ENCODE data around the gene NRXN3.
A peak's percentile ranks its signal among the peaks of the same experiment; 100 is the strongest.

NRXN3 gene

DNA sequence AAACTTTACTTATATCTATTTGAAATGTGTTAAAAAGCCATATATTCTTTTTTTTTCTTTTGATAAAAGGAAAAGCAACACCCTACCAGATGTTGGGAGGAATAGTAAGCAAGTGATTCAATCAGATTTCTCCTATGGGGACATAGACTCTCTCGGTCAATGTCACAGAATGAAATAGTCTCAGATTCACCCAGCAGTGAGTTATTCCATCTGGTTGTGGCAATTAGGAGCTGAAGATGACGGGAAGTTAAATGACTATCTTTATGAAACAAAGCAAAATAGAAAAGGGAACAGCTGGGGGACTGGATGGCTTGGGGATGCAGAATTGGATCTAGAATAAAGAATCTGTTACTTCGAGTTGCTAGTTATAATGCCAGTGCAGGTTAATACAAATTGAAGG, 857.0 kb downstream of the NRXN3 start:
- no peak for DNase-seq

DNA sequence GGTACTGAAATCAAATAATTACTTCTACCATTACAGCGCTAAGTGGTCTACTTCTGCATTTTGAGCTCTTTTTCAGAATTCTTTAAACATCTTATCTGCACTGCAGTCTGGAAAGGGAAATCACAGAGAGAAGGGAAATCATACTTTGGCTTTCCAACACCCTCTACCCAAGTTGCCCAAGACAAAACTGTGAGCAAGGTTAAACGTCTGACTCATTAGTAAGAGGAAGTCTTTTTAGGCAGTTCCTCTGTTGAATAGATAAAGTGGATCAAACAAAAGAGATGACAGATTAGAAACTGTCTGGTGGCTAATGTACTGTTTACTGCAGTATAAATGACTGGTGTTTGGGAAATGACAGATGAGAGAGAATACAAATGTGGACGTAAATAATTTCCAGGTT, 858.1 kb downstream of the NRXN3 start:
- DNase-seq, result no peak

DNA sequence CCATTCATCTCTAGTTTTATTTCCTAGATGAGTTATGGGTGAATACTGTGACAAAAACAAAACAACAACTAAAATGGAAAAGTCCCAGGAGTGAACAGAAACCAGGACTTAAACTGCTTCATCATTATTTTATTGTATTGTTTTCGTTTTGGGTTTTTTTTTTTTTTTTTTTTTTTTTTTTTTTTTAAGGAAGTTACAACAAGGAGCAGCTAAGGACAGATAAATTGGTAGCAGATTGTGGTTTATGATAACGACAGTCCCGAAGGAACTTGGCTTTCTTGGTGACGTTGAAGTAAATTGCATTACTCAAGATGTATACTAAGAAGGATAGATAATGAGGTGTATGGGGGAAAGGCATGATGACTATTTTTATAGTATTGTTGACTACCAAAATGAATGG, 866.3 kb downstream of the NRXN3 start:
- no peak for DNase-seq

DNA sequence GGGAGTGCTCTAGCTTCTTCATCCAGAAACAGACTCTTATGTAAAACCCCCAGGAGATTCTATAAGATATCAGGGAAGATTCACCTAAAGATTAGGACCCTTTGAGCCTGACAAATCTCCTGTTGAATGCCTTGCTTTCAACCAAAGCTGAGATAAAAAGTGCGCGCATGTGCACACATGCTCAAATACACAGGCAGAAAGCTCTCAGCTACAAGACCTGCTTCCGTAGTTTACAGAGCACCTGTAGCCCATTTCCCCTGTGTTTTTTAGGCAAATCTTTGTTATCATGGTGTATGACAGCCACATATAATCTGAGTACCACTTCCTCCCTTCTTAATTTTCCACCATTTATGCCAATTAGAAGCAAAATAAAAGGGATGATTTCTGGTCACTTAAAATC, 866.9 kb downstream of the NRXN3 start:
- no peak for DNase-seq

DNA sequence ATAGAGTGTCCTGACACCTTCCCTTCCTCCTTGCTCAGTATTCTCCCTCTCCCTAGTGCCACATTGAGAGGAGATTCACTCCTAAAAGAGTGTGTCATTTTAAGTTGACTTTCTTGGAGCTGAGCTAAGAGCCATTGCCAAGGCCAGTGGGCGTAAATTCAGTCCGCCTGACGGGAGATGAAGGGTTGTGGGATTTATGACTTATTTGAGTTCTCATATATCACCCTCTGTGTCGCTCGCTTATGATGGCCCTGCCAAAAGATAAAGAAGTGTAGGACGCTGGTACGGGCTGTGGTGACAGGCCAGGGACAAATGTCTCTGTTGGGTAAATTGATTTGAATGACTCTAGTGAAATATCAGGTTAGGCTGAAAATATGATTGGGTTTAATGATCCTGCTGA, 867.4 kb downstream of the NRXN3 start:
- DNase-seq, result no peak

DNA sequence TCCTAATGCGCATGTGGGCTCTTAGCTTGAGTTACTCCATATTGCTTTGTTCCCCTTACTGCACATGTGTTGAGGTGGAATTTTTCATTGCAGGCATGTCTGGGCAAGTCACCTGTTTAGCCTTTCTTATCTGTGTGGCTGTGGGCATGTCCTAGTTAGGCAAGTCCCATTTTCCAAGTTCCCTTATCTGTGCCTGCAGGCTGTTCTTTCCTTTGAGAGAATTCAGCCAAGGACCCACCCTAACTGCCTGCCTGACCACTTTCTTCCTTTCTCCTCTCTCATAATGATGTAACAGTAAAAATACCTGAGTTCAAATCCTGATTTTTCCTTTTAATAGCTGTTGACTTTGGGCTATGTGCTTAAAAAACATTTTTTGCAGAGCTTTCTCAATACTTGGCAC, 870.6 kb downstream of the NRXN3 start:
- no peak for DNase-seq

DNA sequence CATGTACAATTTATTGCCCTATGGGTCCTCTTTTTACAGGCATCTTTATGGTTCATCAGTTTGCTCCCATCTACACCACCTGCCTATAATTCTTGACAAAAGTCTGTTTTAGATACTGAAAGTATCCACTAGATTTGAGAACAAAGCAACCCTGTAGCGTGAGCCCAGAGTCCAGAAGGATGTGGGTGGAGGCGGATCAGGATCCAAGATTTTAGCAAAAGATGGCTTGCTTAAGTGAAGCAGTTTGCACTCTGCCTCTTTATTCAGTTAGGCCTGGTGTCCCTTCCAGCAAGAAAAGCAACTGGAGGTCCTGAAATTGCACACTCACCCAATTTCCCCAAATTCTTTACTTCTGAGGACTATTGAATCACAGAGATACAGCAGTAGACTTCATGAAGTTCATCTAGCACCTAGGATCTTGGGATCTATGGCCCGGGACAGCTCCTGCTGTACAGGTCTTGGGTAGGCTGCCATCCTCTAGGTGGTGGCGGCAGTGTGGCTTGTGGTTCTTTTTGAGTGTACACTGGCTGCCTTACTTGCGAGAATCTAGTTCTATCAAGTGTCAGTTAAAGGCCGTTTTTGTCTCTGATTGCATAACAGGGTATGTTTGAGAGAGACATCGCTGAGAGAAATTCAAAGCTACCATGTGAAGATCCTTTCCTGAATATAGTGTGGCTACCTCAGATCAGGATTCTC, 873.2 kb downstream of the NRXN3 start:
- no peak for DNase-seq

DNA sequence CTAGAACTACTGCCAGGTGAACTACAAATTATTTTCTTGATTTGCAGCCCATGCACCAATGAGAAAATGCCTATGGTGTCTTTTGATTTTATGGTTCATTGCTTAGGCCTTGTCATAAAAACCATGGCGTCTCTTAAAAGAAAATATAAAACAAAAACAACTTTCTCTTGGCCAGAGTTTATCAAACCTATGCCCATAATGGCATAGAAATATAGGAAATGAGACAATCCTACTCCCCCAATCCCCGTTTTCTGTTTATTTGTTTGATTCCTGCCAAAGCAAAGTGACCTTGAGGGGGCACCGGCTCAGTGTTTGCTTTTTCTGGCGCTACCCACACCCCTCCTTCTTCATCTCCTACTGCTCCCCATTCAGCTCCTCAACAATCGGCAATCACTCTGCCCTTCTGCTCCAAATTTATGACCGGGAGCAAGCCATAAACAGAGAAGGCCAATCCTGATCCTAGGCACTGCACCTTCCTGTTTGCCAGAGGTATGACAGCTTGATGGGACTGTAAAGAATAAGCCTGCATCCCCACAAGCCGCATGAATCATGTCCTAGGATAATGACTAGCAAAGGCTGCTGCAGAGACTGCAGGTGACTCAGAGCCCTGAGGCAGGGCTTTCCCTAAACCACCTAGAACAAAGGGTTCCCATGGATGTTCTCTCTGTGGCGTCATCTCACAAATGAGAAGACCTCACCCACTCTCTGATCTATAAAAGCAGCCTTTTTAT, 874.9 kb downstream of the NRXN3 start:
- peak; percentile 27 for DNase-seq

DNA sequence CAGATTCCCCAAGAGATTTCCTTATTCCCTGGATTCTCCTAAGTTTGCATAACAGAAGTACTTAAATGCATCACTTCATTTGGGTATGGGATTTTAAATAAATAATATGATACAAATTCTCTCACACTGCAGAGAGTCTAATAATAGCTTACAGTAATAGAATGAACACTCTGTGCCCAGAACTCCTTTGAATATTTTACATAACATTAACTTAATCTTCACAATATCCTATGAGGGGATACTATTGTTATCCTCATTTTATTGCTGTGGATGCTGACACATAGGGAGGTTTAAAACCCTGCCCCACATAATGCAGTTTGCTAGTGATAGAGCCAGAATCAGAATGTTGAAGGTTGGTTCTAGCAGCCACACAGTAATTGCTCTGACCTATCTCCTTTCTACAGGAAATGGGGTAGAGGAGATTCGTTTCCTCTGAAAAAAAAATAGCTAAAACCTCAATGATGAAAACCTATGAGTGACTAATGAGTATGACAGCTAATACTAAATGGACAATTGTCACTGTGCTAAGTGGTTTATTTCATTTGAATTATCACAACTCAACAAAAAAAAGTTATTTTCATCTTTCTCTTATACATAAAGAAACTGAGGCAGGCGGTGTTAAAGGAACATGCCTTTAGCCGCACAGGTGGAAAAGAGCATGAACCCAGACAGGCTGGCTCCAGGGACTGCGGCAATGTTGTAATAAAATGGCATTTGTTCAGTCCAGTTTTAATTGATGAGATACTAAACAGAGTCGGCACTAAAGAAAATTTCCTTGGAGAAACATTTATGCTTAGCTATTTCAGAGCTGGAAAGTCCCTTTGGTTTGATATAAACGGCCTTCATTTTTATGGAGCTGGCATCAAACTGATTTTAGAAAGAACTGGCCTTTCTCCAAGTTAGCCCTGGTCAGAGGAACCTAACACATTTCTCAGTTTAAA, 880.9 kb downstream of the NRXN3 start:
- DNase-seq, result no peak

DNA sequence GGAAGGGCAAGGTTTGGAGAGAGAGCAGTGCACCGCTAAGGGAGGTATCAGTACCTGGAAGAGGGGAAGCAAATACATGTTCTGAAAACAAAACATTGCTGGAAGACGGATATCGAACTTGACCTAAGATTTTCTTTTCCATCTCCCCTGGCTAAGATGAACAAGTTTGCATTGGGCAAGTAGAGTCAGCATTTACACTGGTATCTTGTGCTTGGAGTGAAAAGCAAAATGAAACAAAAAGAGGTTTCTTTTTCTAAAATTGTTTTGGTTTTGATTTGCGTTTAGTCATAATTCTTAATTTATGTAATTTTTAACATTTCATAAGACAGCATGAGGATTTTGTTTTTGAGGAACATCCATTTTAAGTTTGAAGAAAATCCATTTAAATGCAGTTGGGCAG, 881.6 kb downstream of the NRXN3 start:
- DNase-seq, result no peak

DNA sequence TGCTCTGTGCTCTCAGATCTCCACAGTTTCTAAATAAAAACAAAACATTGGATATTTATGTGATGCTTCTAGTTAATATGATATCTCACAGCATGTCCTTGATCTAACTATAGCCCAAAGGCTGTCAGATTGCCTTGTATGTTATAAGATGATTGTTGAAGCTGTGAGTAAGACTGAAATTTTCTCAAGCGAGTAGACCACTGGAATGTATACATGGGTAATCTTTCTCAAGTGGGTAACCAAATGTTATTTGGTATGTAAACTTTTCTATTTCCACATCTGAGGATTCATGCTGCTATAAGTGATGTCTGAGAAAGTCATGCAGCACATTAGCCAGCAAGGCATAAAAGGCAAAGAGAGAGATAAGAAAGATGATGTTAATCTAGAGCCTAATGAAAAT, 886.7 kb downstream of the NRXN3 start:
- DNase-seq, result peak; percentile 85

DNA sequence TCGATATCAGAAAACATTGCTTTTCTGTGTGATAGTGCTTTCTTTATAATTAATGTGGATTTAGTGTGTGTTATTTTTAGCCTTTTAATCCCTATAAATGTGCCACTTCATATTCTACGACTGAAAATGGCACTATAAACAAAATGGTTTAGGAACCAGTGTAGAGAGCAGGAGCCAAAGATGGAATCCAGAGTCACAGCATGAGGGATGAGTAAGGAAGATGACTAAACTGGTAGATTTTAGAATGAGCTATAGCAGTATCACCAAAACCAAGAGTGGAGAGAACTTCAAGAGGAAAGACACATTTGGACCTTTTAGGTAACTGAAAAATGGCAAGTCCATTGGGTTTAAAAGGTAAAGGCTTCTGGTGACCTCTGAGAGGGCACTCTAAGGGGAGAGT, 887.2 kb downstream of the NRXN3 start:
- peak; percentile 27 for DNase-seq

DNA sequence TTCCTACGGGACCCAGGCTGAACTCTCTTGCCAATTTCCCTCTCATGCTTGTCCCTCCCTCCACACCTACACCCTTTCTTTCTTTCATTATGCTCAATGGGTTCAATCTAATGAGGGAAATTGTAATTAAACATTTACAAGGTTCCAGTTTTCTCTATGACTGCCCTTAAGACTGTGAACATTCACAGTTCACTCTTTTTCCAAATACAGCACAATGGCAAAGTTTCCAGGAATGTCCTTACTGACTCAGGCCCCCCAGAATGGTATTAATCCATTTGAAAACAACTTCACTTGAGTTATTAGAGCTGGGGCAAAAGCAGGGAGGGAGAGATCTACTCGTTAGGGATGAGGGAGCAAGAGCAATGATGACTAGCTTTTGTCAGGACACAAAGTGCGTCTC, 892.1 kb downstream of the NRXN3 start:
- no peak for DNase-seq

DNA sequence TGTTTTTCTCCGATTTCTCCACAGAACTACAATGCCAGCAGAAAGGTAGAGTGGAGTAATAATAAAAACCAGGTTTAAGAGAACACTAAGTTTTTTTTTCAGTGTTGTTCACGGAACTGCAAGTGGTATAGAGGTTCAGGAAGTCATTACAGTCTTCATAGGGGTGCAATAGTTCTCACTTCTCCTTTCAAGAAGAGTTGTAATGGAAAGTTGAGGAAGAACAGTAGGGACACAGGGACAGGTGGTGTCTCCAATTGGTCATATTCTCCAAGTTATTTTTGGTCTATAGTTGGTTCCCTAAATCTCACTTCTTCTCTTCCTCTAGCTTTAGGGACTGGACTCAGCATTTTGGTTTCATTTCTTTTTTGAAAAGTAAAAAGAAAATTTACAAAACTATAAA, 894.0 kb downstream of the NRXN3 start:
- DNase-seq, result no peak

DNA sequence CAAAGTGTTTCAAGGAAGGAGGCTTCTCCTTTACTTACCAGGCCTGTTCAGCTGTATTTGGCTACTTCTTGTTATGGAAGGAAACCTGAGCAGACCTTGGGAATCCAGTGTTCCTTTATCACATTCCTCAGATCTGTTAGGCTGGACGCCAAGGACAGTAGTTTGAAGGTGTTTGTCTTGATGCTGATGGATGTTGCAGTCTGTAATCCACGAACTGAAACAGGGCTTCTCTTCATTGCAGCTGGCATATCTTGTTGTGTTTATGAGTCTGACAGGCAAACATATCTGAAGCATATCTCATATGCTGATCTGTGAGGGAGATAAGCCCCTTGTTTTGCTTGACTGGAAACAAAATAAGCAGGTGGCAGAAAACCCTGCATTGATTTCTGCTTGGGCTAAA, 904.3 kb downstream of the NRXN3 start:
- DNase-seq, result no peak

DNA sequence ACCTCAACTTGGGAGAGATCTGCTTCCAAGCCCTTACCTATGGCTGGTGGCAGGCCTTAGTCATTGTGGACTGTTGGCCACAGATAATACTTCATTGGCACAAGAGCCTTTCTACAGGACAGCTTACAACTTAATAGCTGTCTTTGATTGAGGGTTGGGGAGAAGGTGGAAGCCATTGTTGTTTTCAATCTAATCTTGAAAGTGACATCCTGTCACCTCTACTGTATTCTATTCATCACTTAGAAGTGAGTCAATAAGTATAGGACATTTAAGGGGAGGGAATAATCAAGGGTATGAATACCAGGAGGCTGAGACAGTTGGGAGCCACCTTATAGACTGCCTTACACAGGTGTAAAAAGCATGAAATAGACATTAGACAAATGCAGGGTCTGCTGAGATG, 906.3 kb downstream of the NRXN3 start:
- no peak for DNase-seq

DNA sequence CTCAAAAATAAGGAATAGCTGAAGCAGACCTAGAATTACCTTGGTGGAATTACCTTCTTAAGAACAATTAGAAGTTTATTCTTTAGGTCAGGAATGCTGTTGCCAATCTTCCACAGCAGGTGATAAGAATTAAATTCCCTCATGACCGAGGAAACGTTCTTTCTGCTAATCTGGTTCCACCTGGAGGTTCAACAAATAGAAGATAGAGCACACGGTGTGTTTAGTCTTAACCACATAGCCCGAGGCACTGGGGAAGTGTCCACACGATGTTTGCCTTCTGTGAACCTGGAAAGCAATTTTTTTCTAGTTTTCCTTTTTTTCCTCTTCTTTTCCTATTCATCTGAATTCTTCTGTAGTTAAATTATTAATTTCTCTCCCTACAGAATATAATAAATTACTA, 906.9 kb downstream of the NRXN3 start:
- no peak for DNase-seq

DNA sequence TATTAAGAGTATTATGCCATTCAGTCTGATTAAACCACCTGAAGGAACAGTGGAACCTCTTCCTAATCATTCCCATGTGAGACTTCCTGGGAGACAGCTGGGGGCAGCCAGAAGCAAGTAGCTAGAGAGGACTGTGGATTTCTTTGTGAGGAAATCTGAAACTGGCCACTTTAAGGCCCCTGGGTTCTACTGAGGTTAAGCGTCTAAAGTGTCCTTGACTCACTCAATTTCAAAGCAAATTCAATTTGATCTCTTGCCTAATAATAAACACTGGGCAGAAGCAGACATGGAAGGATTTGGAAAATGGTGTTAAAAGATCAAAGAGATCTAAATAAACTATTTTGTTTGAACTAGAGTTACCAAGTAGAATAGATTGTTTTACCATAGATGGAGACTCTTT, 909.9 kb downstream of the NRXN3 start:
- DNase-seq, result no peak

DNA sequence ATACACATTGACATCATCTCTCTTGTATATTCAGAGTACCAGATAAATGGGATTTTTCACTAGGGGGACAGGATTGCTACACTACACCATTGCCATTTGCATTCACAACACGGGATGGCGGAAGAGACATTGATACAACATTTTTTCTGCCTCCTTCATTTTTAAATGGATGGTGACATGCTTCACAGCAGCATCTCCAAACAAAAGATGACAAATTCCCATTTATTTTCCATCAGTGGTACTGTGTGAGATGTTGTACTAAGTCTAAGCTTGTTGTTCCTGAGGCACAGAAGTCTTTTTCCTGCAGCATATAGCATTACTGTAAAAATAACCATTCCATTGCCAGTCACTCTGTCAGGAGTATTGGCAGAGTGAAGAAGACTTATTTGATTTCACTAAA, 912.7 kb downstream of the NRXN3 start:
- no peak for DNase-seq

DNA sequence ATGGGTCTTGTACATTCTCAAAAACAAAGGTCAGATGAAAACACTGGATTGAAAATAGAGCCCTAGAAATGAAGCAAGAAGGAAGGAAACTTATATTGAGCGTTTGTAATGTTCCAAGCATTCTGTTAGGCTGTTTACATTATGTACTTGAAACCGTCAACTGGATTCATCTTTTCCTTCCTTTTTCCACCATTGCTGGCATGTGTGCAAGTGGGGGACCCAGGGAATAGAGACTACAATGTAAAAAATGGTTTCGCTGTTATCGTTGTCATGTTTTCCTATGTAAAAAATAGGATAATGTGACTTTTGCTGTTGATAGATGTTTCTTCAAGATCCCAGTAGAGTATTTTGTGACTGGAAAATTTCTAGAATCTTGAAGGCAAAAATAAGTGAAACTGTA, 913.2 kb downstream of the NRXN3 start:
- DNase-seq, result no peak

DNA sequence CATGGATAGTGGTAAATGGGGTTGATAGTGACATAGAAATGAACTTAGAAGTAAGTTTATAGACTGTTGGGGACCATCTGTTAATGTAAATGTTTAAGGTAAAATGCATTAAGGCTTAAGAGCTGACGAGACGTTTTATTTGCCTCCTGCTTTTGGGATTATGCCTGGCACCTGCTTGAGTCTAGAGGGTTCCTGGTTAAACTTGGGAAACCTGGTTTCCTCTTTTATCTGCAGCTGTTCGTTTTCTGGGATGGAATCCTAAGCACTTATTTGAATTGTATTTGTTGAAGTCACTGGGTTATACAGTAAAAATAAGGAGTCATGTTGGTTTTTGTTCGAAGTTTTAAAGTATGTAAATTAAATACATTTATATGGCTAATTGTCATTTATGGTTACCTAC, 914.7 kb downstream of the NRXN3 start:
- no peak for DNase-seq

DNA sequence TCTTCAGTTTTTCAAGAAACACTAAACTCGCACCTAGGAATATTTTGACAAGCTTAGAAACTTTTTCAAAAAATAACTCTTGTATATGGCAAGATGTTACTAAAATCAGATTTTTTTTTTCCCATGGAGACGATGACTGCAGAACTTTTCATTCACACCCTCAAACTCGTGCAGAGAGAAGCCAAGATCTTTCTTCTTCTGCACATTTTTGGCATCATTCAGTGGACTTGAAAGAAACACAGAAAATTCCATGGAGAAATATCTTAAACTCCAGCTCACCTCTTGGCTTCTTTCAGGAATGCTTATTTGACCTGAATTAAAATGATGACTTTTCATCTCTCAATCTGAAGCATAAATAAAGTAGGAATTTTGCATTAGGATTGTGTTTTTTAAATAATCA, 919.4 kb downstream of the NRXN3 start:
- no peak for DNase-seq

DNA sequence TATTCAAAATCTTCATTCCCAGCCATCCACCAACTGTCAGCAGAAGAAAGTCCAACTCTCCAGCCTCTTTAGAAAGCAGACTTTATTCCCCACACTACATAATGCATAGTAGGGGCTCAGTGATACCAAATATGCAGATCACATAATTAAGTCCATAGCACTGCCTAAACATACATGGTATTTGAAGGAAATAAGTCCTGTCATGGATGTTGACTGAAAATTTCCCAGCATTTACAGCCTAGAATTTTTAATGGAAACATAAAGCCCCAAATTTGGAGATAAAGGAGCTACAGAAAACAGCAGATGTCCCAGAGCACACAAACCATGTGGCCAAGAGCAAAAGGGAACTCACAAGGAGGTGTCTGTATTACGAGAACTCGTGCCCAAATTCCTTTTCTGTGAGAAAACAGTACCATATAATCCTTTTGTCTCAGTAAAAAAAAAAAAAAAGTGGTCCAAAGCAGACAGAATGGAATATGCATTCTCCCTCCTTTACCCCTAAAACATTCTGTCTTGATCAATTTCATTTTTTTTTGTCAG, 920.5 kb downstream of the NRXN3 start:
- no peak for DNase-seq
